HG03135 (cell line): ENCODE results near the gene TNP1.

Source experiments
- ATAC-seq: cut with Tn5 transposase; IDR thresholded peaks from one replicate; pipeline ENCODE4 v1.9.1; 2021; ENCODE audit warnings: mild to moderate bottlenecking, moderate library complexity; ENCODE audit not compliant: unreplicated experiment

Gene TNP1

DNA sequence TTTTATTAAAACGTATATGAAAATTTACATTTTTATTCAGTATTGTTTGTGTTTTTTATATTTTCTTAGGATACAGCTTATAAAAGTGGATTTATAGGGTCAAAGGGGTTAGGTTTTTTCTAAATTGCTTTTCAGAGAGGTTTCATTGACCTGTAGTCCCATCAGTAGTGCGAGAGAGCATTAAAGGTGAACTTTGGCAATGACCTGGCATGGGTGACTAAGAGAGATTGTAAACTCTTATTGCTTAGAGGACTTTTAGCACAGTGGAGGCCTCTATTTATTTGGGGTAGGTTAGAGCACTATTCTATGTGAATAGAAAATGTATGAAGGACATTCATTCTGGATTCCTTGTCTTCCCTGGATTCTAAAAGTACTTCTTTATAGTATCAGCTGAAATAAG is 16.0 kb upstream of the TNP1 start:
- no peak for ATAC-seq

DNA sequence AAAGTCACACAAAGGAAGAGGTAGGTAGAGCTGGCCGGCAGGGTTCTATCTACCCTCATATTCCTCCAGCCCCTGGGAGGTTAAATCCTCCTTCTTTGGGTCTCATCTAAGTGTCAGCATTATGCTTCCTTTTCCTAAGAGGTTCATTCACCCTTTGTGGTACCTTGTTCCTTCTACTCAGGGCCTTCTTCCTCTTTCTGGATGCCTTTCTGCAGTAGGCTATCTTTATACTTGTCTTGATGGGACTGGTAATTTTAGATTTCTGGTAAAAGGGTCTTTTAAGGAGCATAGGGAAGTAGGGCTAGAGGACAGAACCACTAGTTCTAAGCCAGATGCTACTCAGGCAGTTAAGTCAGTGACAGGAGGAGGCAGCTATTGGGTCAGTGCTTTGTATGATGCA is 13.7 kb upstream of the TNP1 start:
- no peak for ATAC-seq

DNA sequence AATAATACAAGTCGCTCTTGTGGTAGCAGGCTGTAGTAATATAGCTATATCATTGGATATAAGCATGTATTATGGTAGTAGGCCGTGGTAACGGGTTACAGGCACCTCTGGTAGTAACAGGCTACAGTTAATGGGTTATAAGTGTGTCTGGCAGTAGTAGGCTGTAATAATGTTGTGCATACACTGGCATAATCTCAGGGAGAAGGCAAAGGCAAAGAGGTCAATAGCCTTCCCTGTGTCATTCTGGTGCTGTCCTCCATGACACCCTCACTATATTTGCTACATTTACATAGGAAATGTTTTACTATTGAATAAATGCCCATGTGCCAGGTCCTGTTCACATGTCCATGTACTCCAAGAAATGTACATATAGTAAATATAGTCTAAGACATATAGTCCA is 12.8 kb upstream of the TNP1 start:
- no peak for ATAC-seq

DNA sequence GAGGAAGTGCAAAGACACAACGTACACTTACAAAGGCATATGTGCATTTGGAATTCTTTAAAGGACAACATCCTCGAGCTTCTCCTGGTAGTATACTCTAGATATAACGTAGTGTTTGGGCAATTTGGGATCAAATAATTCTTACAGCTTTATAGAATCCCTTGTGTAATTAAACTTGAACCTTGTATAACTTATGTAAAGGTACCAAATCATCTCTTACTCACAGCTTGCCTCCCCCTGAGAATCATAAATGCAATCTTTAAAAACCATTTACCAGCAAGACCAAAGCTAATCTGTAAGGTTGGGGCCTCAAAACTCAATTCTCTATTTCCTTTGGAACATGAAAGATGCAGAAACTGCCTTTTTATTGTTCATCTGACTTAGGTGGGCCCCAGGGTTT is 12.2 kb upstream of the TNP1 start:
- ATAC-seq = no peak

DNA sequence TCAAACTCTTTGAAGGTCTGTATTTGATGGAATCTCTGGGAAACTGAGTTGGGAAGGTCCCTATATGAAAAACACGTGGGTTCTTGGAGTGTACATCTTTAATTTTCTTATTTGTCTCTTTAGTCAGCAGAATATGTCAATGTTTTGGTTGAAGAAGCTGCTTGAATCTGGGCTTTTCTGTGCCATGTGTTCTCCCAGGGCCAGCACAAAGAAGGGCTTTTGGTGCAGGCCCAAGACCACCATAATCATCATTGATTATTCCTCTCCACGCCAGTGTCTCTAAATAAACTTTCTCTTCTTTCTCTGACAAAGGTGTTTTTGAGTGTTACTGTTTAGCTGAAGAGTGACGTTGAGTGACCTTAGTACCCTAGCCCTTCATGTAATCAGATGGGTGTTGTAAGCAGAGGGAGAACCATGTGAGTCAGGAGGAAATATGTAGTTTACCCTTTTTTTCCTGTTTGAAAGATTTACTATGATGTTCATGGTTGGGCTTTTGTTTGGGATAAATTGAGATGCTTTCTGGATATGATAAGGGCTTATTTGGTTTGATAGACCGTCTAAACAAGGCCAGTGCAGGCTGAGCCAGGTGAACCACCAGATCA is 11.6 kb upstream of the TNP1 start:
- ATAC-seq = no peak

DNA sequence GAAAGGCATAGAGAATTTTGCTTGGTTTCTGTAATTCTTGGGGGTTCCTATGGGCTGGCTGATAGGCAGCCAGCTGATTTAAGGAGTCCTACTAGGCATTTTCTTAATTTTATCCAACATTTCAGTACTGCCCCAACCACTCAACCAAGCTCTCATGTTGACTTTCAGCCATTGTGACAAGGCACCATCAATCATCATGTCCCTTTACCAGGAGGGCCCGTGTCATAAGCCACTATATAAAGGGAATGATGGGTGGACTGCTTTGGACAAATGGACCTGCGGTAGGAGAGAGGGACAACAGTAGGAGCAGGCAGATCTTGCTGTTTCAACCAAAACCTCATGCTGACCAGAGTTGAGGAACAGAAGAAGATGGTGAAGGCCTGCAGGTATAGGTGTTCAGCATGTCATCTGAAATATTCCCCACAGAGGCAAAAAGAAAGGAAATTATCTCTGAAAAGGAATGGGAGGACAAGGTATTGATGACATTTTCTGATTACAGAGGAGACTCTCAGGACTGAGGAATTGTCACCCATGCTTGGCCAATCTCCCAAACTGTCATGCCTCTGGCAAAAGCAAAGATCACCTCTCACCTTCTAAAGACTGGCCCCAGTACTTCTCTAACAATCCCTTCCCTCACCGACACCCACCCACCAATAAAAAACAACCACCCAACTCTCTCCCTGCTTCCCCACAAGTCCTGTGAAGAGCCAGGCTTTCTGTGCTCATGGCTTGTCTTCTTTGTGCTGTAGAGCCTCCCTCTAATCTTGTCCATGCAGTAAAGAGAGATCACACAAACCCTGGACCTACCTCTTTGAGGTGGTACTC is 10.9 kb upstream of the TNP1 start:
- ATAC-seq = no peak

DNA sequence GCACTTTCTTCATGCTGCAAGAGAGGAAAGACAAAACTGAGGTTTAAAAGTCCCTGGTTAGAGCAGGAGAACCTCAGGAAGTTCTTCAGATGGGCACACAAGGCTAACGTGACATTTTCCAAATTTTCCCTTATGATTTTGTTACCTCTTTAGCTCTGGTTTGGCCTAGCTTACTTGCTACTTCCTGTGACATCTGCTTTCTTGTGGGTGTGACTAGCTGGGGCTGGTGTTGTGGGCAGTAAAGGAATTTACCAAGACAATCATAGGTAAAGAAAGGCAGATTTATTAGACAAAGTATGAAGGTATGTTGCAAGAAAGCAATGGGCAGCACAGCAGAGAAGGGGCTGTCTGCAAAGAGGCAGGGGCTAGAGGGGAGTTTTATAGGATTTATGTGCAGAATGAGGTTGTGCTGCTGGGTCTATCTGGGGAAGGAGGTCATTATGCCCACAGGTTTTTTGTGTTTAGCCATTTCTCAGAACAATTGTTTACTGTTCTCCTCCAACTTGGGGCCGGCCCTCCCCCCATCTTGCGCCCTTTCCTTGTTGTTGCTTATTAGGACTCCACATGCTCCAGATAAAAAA is 6.7 kb upstream of the TNP1 start:
- ATAC-seq = no peak

DNA sequence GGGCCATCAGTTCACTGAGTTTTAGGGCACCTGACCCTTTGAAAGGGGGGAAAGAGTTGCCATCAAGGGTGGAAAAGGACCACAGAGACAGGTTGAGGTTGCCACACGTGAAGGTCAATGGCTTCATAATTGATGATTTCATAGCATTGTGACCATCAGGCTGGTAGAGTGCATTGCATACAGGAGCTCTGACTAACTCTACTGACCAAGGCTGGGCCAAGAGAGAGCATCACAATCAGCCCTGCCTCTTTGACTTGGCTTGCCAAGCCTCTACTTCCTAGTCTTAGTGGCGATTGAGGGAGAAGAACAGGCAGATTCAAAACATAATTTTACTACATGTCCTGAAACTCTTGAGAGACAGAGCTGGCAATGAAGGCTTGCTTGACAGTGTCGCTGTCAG is 5.8 kb upstream of the TNP1 start:
- ATAC-seq = no peak

DNA sequence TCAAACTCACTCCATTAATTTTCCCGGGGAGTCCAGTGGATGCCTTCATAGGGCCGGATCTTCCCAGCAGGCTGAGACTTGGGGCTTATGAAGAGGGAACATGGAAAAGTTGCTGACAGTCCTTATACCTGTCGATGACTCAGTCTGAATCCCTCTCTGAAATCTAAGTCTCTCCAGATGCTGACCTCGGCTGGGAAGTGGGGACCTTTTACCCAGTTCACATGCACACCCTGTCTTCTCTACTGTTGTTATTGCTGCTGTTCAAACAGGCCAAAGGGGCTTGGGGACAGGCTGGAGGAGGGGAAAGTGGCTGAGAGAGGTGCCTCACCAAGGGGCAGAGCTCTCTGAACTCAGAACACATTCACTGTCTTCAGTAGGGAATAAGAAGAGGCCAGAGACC is 4.1 kb upstream of the TNP1 start:
- no peak for ATAC-seq

DNA sequence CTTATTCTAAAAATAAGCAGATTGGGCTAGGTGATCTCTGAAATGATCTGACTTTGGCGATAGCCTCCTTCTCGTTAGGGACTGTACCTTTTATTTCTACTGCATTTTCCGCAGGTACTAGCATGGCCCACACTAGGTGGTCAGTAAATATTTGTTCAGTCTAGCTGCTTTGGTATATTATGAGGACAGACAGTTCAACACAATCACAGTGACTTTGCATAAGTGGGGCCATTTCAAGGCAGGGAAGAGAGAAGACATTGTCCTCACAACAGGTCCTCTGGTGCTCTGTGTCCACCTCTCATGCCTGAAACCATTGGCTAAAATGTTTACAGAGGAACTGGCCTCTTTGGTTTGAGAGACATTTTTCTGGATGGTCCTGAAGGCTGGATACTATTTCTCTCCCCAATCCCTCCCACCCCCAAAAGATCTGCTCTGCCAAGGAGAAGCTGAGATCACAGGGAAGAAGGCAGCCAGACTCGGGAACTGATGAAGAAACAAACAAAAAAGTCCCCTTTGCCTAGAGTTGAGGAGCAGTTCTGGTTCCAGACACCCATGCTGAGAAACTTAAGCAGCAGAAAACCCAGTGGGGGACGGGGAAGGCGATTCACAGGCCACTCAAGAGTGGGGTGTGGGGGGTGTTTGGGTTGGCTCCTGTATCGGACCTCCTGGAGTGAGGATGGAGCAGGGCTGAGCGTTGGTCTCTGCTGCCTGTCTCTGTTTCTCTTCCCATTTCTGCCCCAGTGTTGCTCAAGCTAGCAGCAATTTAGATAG is 2.9 kb upstream of the TNP1 start:
- ATAC-seq = no peak

DNA sequence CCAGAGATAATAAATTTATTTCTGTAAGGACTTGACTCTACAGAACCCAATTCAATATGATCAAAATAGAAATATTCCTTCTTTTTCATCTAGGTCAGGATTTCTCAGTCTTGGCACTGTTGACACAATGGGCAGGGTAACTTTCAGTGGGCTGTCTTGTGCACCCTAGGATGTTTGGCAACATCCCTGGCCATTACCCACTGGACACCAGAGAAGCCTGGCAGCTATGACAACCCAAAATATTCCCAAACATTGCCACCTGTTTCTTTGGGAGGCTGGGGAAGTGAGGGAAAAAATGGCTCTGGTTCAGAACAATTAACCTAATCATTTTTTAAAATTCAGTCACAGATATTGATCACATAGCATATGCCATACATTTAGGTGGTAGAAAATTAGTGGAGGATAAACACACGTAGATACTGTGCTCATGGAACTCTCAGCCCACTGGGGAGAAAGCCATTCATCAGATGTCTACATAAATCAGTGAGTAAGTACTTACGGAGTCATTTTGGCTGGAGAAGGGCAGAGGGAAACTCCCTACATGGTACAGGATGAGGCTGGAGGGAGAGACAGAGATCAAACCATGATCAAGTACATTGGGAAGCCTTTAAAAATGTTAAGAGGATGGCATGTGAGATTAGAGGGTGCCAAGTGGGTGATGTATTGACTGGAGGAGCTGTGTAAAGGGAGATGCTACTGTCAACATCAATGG is 718 bp upstream of the TNP1 start:
- ATAC-seq = no peak

DNA sequence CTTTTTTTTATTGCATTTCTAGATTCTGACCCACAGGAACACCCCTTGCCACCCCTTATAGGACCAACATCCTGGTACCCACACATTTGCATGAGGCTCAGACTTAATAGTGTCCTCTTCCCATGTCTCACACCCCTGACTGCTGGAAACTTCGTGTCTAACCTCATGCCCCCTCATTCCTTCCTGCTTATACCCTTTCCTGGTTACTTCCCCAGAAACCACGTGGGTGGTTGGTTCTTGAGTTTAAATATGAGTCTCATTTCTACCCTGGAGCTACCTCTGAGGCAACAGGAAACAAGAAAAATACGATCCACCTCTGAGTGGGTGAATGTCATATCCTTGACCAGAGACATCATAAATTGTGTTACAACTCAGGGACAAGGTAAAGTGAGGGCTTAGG is 1.6 kb downstream of the TNP1 start:
- no peak for ATAC-seq

DNA sequence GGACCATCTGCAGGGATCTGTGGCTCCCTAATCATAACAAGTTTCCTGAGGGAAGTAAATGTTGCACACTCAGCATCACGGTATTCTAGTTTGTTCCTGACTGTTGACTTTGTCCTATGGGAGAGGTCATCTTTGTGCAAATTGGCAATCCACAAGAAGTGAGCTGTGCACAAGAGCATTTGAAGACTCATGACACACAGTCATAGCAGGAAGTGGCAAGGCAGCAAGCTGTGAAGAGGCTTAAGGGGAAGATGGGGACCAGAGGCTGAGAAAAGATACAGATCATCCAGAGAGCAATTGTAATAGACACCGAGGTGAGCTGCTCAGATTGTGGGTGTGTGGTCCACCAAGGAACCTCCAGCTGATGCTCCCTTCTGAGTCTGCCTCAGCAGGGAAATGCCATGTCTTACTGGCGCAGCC is 2.7 kb downstream of the TNP1 start:
- no peak for ATAC-seq

DNA sequence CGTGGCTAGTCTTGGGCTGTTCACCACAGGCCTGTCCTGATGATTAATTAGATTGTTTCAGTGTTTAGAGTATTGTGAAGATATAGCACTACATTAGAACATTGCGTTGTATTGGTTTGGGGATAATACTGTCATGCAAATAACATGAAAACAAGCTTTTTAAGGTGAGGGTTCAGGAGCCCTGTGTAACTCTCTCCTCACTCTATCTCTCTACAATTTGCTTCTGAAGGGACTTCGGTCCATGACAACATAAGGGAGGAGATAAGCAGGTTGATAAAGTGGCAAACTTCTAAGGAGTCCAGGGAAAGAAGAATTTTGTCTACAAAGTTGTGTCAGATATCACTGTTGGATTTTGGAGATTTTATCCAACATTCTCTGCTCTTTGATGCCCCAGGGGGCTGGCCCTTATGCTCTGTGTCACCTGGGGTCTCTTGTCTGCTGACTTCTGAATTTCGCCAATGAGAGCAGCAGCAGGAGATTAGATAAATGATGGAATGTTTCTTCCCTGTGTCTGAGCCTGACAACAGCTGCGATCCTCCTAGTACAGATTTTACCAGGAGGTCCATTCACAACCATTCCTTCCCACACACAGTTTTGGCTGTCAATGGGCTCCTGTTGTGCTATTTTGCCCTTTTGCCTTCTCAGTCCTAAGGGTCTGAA is 3.3 kb downstream of the TNP1 start:
- no peak for ATAC-seq

DNA sequence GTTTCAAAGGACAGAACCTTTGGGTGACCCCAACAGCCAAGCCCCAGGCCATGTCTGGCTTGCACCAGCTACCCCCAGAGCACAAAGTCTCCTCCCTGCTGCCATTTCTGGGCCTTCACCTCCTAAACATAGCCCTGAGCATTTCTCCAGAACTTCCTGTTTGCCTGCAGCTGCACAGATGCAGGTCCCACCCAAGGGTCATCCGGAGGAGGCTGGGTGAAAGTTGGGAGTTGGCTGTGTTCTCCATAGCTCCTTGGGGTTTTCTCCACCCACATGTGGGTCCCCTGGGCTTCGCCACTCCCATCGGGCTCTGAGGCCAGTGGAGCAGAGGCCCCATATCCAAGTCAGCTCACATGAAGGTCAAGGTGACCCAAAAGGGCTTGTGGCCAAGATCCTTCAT is 4.3 kb downstream of the TNP1 start:
- no peak for ATAC-seq

DNA sequence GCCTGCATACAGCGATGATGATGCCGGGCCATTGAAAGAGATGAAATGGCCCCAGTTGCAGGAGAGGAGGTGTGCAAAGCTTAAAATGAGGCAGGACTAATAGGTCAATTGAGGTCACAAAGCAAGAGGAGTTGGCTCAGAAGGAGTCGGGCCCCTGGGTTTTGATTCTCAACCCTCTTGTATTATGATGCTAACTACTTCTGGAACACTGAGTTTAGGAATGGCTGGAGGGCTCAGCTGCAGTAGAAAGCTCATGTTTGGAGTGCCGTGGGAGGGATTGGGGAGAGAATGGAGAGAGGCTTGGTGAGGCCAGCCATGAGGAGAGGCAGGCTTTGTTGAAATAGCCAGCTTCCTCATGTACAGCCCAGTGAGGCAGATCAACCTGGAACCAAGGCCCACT is 4.8 kb downstream of the TNP1 start:
- no peak for ATAC-seq

DNA sequence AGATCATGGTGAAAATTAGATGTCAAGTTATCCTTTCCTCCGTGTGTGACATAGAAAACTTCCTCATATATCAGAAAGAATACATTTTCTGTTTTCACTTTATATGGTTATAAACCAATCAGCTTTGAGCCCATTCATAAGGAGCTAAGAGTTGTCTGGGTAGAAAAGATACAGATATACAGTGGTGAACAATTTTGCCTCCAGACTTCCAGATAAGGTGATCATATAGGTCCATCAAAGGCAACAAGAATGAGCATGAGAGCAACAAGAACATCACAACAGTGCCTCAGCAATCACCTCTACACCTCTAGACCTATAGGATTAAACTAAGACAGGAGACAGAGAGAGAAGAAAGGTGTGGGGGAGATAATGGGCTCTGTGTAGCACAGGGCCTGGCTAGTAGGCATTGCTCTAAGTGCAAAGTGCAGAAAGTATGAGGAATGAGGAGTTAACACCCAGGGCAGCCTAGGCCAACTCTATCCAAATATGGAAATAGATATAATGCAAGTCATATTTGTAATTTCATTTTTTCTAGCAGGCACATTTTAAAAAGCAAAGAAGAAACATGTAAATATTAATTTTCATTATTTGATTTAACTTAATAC is 8.3 kb downstream of the TNP1 start:
- ATAC-seq = no peak

DNA sequence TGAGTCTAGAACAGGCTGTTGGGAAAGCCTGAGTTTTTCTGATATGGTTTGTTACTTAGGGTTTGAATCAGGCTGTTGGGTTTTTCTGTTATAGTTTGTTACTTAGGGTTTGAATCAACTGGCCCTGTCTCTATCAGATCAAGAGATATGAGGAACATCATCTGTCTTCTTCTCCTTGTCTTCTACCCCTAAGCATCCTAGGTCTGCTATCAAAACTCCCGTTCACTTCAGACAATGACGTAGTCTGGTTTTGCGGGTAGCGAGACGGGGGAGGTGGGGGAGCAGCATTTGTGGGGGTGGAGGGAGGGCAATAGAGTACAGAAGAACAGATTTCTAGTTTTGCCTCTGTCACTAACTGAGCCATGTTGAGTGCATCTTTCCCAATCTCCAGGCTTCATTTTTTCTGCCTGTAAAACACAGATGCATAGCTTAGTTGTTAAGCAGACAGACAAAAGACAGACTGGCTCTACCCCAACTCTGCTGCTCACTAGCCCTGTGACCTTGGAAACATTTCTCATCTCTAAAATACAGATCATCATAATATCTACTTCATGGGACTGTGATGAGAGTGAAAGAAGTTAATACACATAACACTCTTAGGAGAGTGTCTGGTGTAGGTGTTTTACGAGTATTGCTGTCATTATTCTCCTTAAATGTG is 9.1 kb downstream of the TNP1 start:
- ATAC-seq = no peak

DNA sequence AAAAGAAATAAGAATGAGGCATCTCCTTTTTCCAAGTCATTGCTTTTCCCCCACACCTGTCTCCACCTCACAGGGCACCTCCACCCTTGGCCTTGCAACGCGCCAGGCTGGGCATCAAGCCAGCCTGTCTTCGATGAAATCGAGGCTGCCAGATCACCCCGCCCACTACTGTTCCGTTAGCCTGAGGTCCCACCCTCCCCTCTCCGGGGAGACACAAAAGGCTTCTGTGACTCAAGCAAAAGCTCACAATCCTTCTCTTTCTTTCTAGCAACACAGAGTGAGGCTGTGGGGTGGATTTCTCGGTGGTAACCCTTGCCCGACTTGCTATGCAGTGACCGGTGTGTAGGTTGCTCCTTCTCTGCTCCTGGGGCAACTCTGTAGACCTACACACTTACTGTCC is 9.9 kb downstream of the TNP1 start:
- ATAC-seq = no peak

DNA sequence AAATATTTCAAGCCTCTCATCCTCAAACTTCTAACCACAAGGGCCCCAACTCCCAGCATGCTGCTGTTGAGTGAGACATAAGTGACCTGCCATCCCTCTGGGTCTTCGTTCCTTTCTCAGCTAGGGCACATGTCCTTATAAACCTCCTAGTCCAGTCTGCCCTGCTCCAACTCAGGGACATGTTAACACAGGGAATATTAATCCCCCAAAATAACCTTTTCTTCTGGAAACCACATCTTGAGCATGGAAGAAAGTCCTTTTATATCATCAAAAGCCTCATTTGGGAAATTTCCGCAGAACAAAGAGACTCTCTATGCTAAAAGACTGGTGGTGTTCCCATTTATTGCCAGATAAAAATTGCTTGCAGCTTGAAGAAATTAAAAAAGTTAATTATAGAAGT is 14.4 kb downstream of the TNP1 start:
- no peak for ATAC-seq
